K562 (cell line): ENCODE results near the gene LRRC8E. TPM values are rescaled to one million over a fixed set of nuclear protein-coding genes. Genes with fewer than 3 reads are reported as not detected.
A peak's percentile ranks its signal among the peaks of the same experiment; 100 is the strongest.

Experiments used
- BRD4 ChIP-seq: fragments of 200-600 bp; sonication (generic); IDR thresholded peaks from 2 replicates; pipeline ENCODE4 v1.6.1; 2017; ENCODE audit warnings: inconsistent platforms
- BRD9 ChIP-seq: fragments of 450-650 bp; IDR thresholded peaks from 2 replicates; pipeline ENCODE4 v1.6.1; 2018; ENCODE audit warnings: low read depth; ENCODE audit not compliant: partially characterized antibody
- CBFA2T3 ChIP-seq: fragments of 450-650 bp; IDR thresholded peaks from 2 replicates; pipeline ENCODE4 v1.6.1; 2017
- CHD2 ChIP-seq: IDR thresholded peaks from 2 replicates; pipeline ENCODE4 v1.6.1; 2011; ENCODE audit warnings: low read depth, low read length
- HEY1 ChIP-seq: fragments of 250-450 bp; sonication (Bioruptor Pico); IDR thresholded peaks from 2 replicates; pipeline ENCODE4 v1.5.0; 2020; ENCODE audit warnings: mild to moderate bottlenecking, moderate library complexity, borderline replicate concordance
- HMGN3 ChIP-seq: IDR thresholded peaks from 2 replicates; pipeline ENCODE4 v1.6.1; 2011; ENCODE audit warnings: borderline replicate concordance, low read depth, mild to moderate bottlenecking, mixed read lengths, low read length; ENCODE audit not compliant: insufficient read length; ENCODE audit errors: extremely low read depth
- KLF1 ChIP-seq: fragments of 450-650 bp; IDR thresholded peaks from 2 replicates; pipeline ENCODE4 v1.6.1; 2016; ENCODE audit warnings: missing genetic modification characterization, missing compliant biosample characterization
- KLF6 ChIP-seq: fragments of 250-450 bp; sonication (Bioruptor Pico); IDR thresholded peaks from 2 replicates; pipeline ENCODE4 v1.4.0; 2020; ENCODE audit warnings: mild to moderate bottlenecking, moderate library complexity, borderline replicate concordance
- NFIX ChIP-seq: fragments of 250-450 bp; sonication (Bioruptor Pico); IDR thresholded peaks from 2 replicates; pipeline ENCODE4 v1.4.0; 2020; ENCODE audit warnings: low read depth, mild to moderate bottlenecking, moderate library complexity
- NONO ChIP-seq, 2 experiments: fragments of 200-400 bp in 1 of 2; fragments of 450-650 bp in 1 of 2; formaldehyde crosslinking in 1 of 2; IDR thresholded peaks; 2 replicates each; pipeline ENCODE4 v1.6.1; 2017; ENCODE audit warnings: low read depth in 2 of 2, mild to moderate bottlenecking in 2 of 2, moderate library complexity in 2 of 2, low read length in 1 of 2
- OTX1 ChIP-seq: fragments of 450-650 bp; formaldehyde crosslinking; IDR thresholded peaks from 2 replicates; pipeline ENCODE4 v1.4.0; 2022; ENCODE audit warnings: mild to moderate bottlenecking
- POLR3A ChIP-seq: IDR thresholded peaks from 2 replicates; pipeline ENCODE4 v1.6.1; 2011; ENCODE audit warnings: borderline replicate concordance, mild to moderate bottlenecking, moderate library complexity; ENCODE audit not compliant: insufficient read length, insufficient read depth; ENCODE audit errors: extremely low read depth
- RBM15 ChIP-seq: fragments of 200-400 bp; formaldehyde crosslinking; IDR thresholded peaks from 2 replicates; pipeline ENCODE4 v1.6.1; 2018; ENCODE audit warnings: mild to moderate bottlenecking, low read length, moderate library complexity; ENCODE audit not compliant: insufficient read depth
- RBM17 ChIP-seq: fragments of 200-400 bp; formaldehyde crosslinking; IDR thresholded peaks from 2 replicates; pipeline ENCODE4 v1.6.1; 2017; ENCODE audit warnings: low read depth, mild to moderate bottlenecking, low read length, borderline replicate concordance
- SMAD3 ChIP-seq: fragments of 450-650 bp; formaldehyde crosslinking; conservative IDR thresholded peaks from 2 replicates; pipeline ENCODE4 v1.4.0; 2020; ENCODE audit warnings: mild to moderate bottlenecking
- SP2 ChIP-seq: IDR thresholded peaks from 2 replicates; pipeline ENCODE4 v1.6.1; 2011; ENCODE audit warnings: mild to moderate bottlenecking, low read depth, low read length, moderate library complexity; ENCODE audit not compliant: poor library complexity, severe bottlenecking; ENCODE audit errors: extremely low read depth
- TCF7 ChIP-seq: sonication (generic); IDR thresholded peaks from 2 replicates; pipeline ENCODE4 v1.6.1; 2016; ENCODE audit warnings: antibody characterized with exemption, borderline replicate concordance
- YY1 ChIP-seq, 3 experiments: IDR thresholded peaks; 2 replicates each; pipeline ENCODE4 v1.6.1; 2011; ENCODE audit warnings: low read length in 2 of 3, mild to moderate bottlenecking in 2 of 3, moderate library complexity in 2 of 3, borderline replicate concordance in 1 of 3, control low read depth in 1 of 3, low read depth in 1 of 3; ENCODE audit not compliant: insufficient read depth in 3 of 3, insufficient replicate concordance in 2 of 3, control insufficient read depth in 1 of 3, insufficient read length in 1 of 3; ENCODE audit errors: extremely low read depth in 1 of 3
- ZBTB7A ChIP-seq: IDR thresholded peaks from 2 replicates; pipeline ENCODE4 v1.6.1; 2011; ENCODE audit warnings: low read depth, mild to moderate bottlenecking, low read length, moderate library complexity, borderline replicate concordance; ENCODE audit not compliant: control insufficient read depth
- ZFPM2 ChIP-seq: fragments of 250-450 bp; sonication (Bioruptor Pico); IDR thresholded peaks from 2 replicates; pipeline ENCODE4 v1.5.1; 2022; ENCODE audit warnings: mild to moderate bottlenecking
- ZNF384 ChIP-seq: IDR thresholded peaks from 2 replicates; pipeline ENCODE4 v1.6.1; 2012; ENCODE audit warnings: low read depth, low read length, improper control_type of control experiment
- ZNF57 ChIP-seq: fragments of 450-650 bp; formaldehyde crosslinking; IDR thresholded peaks from 2 replicates; pipeline ENCODE4 v1.4.0; 2020; ENCODE audit warnings: mild to moderate bottlenecking, moderate library complexity
- ZNF668 ChIP-seq: fragments of 250-450 bp; sonication (Bioruptor Pico); IDR thresholded peaks from 2 replicates; pipeline ENCODE4 v1.8.0; 2022; ENCODE audit warnings: mild to moderate bottlenecking, inconsistent platforms
- polyA plus RNA-seq, 8 experiments: library from polyadenylated mRNA; depleted of rRNA in 4 of 8; stranded (reverse) in 5 of 8; unstranded in 3 of 8; fragments of >200 nt; fragmentation: Nextera tagmentation in 2 of 8; fragmentation: Illumina TruSeq in 1 of 8; extraction: Ambion mirVana in 2 of 8; extraction: Trizol in 1 of 8; gene quantifications; 2 replicates each; pipeline versions ENCODE4 v1.2.1 to v1.2.3, GENCODE V29; 2011 to 2014; ENCODE audit warnings: inconsistent platforms in 1 of 8, missing spikeins in 1 of 8
- total RNA-seq, 7 experiments: library from RNA; depleted of rRNA in 6 of 7; stranded (reverse); fragments of >200 nt in 6 of 7; fragmentation: Illumina TruSeq in 2 of 7; extraction: Trizol in 2 of 7; gene quantifications; 2 replicates each; pipeline versions ENCODE4 v1.2.1 to v1.2.3, GENCODE V29; 2011 to 2021; ENCODE audit warnings: low replicate concordance in 1 of 7
- TF ChIP-seq, protein P1 (sequence below): sonication (generic); formaldehyde crosslinking; IDR thresholded peaks from 2 replicates; pipeline ENCODE4 v1.8.1; 2023; ENCODE audit warnings: mild to moderate bottlenecking, missing genetic modification reagents
- TF ChIP-seq, protein P2 (sequence below): fragments of 450-650 bp; formaldehyde crosslinking; IDR thresholded peaks from 2 replicates; pipeline ENCODE4 v1.4.0; 2020; ENCODE audit warnings: mild to moderate bottlenecking, moderate library complexity

Gene LRRC8E
- total and polyA plus RNA-seq, 9 of the 15 experiments (the other 6 are each of a cell fraction or from before 2014, with no cell fraction given) = 0.08 to 5.7 (median 3.5) TPM; not detected in 1

DNA sequence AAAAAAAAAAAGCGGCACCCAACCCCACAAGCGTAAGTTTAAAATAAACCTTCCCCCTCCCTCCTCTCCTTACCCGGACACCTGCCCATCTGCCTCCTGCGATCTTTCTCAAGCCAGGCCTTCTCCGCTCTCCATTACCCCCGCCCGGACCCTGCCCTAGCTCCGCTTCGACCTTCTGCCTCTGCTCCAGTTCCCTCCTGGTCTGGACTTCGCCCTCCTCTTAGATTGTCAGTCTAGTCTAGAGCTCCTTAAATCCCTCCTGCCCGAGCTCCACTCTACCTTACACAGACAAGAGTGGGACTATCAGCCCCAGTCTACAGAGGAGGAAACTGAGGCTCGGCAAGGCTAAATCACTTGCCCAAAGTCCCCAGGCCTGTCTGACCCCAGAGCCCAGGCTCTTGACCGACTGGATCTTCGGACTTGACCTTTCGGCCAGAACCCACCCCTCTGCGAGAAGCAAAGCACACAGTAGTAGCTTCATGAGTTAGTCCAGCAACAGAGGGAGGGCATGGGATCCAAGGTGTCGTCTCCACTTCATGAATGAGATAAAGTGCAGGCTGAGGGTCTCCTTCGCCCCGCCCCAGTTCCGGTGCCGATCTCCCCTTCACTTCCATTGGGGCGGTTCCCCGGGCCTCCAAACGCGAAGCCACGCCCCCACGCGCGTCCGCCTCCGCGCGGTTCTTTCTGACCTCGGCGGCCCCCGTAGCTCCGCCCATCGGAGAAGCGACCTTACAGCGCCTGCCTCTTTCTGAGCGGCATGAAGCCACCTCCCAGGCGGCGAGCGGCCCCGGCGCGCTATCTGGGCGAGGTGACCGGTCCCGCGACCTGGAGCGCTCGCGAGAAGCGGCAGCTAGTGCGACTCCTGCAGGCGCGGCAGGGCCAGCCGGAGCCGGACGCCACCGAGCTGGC lies 31.6 kb downstream of the LRRC8E start, which contains the start of gene SNAPC2 (continued):
- no peak for TF ChIP-seq KLF1
- no peak for TF ChIP-seq SMAD3 (CRISPR knock-in tag)
- TF ChIP-seq POLR3A = no peak
- TF ChIP-seq, protein P1, sequence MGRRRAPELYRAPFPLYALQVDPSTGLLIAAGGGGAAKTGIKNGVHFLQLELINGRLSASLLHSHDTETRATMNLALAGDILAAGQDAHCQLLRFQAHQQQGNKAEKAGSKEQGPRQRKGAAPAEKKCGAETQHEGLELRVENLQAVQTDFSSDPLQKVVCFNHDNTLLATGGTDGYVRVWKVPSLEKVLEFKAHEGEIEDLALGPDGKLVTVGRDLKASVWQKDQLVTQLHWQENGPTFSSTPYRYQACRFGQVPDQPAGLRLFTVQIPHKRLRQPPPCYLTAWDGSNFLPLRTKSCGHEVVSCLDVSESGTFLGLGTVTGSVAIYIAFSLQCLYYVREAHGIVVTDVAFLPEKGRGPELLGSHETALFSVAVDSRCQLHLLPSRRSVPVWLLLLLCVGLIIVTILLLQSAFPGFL (CRISPR knock-in tag) = no peak
- no peak for TF ChIP-seq CBFA2T3
- peak; percentile 95 for TF ChIP-seq CHD2
- TF ChIP-seq ZFPM2 (CRISPR knock-in tag) = no peak
- TF ChIP-seq NONO (IDR thresholded peaks at IDR 0.05; ENCODE audit: low read depth in 2 of 2, low read length in 1 of 2) = peak in 1 of 2 experiments; percentile 18; a peak in 1 of 4 replicates
- TF ChIP-seq HEY1 (CRISPR knock-in tag) = no peak
- peak; percentile 90 for TF ChIP-seq ZBTB7A
- TF ChIP-seq, protein P2, sequence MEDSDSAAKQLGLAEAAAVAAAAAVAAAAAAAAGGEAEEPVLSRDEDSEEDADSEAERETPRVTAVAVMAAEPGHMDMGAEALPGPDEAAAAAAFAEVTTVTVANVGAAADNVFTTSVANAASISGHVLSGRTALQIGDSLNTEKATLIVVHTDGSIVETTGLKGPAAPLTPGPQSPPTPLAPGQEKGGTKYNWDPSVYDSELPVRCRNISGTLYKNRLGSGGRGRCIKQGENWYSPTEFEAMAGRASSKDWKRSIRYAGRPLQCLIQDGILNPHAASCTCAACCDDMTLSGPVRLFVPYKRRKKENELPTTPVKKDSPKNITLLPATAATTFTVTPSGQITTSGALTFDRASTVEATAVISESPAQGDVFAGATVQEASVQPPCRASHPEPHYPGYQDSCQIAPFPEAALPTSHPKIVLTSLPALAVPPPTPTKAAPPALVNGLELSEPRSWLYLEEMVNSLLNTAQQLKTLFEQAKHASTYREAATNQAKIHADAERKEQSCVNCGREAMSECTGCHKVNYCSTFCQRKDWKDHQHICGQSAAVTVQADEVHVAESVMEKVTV (CRISPR knock-in tag) = no peak
- TF ChIP-seq YY1 (IDR thresholded peaks at IDR 0.05; ENCODE audit: borderline replicate concordance in 1 of 3, control insufficient read depth in 1 of 3, extremely low read depth in 1 of 3, insufficient read depth in 3 of 3, insufficient read length in 1 of 3, insufficient replicate concordance in 2 of 3, low read depth in 1 of 3, low read length in 2 of 3) = peak in 2 of 3 experiments; percentile 38 to 53
- no peak for TF ChIP-seq ZNF57
- TF ChIP-seq HMGN3 = peak; percentile 57
- no peak for TF ChIP-seq TCF7
- TF ChIP-seq NFIX = no peak
- no peak for TF ChIP-seq RBM17
- TF ChIP-seq ZNF668 (CRISPR knock-in tag) = 0 out of 2 replicates have a peak, but pooled peaks have one; percentile 19
- no peak for TF ChIP-seq ZNF384
- TF ChIP-seq OTX1 (CRISPR knock-in tag) = no peak
- TF ChIP-seq BRD4 = no peak
- TF ChIP-seq BRD9 = no peak
- TF ChIP-seq RBM15 = no peak
- TF ChIP-seq KLF6 = no peak
- no peak for TF ChIP-seq SP2
